ENCODE results near the gene COL11A1. TPM values are rescaled to one million over a fixed set of nuclear protein-coding genes. Genes with fewer than 3 reads are reported as not detected.
A peak's percentile ranks its signal among the peaks of the same experiment; 100 is the strongest.

COL11A1 gene
- total RNA-seq, 1 experiment from 2014 or later, result not detected

DNA sequence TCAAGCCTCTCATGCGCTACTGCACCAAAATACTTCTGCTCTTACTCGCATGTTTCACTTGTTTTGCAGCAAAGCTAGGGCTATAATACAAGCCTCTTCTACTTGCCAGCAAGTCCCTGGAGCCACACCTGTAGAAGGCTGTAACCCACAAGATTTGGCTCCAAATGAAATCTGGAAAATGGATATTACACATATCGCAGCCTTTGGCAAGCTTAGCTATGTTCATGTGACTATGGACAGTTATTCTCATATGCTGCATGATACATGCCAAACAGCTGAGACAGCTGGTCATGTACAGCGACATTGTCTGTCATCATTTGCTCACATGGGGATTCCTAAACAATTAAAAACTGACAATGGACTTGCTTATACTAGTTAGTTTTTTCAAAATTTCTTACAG, 270.3 kb downstream of the COL11A1 start:
- Histone ChIP-seq H3K9me3 (no peaks in the 10 kb centered on the region), H3K36me3 (ENCODE audit: control insufficient read depth, insufficient read depth, low read length) (no peaks in the 10 kb centered on the region), H3K27me3 (replicated peaks; ENCODE audit: control insufficient read depth, insufficient read depth, low read length) (no peaks in the 10 kb centered on the region), H3K4me3 (ENCODE audit: low read depth, low read length) (no peak overlapping the region), H3K4me1 (peaks cover 15% of the 10 kb centered on the region)
- no peak for DNase-seq
- Mint-ChIP-seq H3K27ac (ENCODE audit: unreplicated experiment) (no peak overlapping the region), H3K4me3 (ENCODE audit: unreplicated experiment) (no peak overlapping the region), H3K27me3 (ENCODE audit: insufficient read depth, unreplicated experiment) (no peaks in the 10 kb centered on the region), H3K9me3 (ENCODE audit: unreplicated experiment) (no peaks in the 10 kb centered on the region), H3K36me3 (ENCODE audit: insufficient read depth, unreplicated experiment) (no peaks in the 10 kb centered on the region), H3K4me1 (ENCODE audit: low read depth, unreplicated experiment) (peaks cover 14% of the 10 kb centered on the region)
- no TSS peak for BruUV-seq (replicated peaks)
- CTCF ChIA-PET, result no interaction called here
- POLR2A ChIA-PET, result no interaction called here
- TF ChIP-seq, protein P1, sequence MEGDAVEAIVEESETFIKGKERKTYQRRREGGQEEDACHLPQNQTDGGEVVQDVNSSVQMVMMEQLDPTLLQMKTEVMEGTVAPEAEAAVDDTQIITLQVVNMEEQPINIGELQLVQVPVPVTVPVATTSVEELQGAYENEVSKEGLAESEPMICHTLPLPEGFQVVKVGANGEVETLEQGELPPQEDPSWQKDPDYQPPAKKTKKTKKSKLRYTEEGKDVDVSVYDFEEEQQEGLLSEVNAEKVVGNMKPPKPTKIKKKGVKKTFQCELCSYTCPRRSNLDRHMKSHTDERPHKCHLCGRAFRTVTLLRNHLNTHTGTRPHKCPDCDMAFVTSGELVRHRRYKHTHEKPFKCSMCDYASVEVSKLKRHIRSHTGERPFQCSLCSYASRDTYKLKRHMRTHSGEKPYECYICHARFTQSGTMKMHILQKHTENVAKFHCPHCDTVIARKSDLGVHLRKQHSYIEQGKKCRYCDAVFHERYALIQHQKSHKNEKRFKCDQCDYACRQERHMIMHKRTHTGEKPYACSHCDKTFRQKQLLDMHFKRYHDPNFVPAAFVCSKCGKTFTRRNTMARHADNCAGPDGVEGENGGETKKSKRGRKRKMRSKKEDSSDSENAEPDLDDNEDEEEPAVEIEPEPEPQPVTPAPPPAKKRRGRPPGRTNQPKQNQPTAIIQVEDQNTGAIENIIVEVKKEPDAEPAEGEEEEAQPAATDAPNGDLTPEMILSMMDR (IDR thresholded peaks at IDR 0.05; ENCODE audit: insufficient read depth in 1 of 2, low read depth in 1 of 2, low read length in 1 of 2, severe bottlenecking in 1 of 2, unreplicated experiment in 1 of 2), result no peak
- intact Hi-C loops (cut with micrococcal nuclease; ENCODE audit: unreplicated experiment), result no loop called here

DNA sequence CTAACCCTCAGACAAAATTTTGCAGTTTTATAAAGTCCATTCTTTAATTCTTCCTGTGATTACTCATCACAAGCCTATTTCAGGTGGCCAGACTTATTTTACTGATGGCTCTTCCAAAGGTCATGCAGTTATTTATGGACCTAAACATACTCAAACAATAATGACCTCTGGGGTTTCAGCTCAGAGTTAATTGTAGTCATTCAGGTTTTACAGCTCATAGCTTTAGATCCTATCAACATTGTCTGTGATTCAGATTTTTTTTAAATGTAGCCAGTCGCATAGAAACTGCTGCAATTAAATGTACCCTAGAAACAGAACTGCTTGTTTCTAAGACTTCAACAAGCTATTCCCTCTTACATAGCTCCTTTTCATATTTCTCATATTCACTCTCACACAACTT, 270.8 kb downstream of the COL11A1 start:
- no peak overlapping the region for H3K4me3 Mint-ChIP-seq (ENCODE audit: unreplicated experiment)
- POLR2A ChIA-PET, result no interaction called here
- no peak overlapping the region for H3K4me3 ChIP-seq (ENCODE audit: low read depth, low read length)
- H3K36me3 Mint-ChIP-seq (ENCODE audit: insufficient read depth, unreplicated experiment), result no peaks in the 10 kb centered on the region
- no peaks in the 10 kb centered on the region for H3K9me3 ChIP-seq
- no peak overlapping the region for H3K27ac Mint-ChIP-seq (ENCODE audit: unreplicated experiment)
- peaks cover 14% of the 10 kb centered on the region for H3K4me1 Mint-ChIP-seq (ENCODE audit: low read depth, unreplicated experiment)
- DNase-seq, result peak in 1 of 2 experiments; percentile 12
- H3K36me3 ChIP-seq (ENCODE audit: control insufficient read depth, insufficient read depth, low read length), result no peaks in the 10 kb centered on the region
- intact Hi-C loops (cut with micrococcal nuclease; ENCODE audit: unreplicated experiment), result loop anchor here (1.0 kb wide), 1 partner anchor 21 kb away; no protein-coding TSS in a partner anchor
- H3K27me3 ChIP-seq (replicated peaks; ENCODE audit: control insufficient read depth, insufficient read depth, low read length), result no peaks in the 10 kb centered on the region
- BruUV-seq (replicated peaks), result no TSS peak
- H3K9me3 Mint-ChIP-seq (ENCODE audit: unreplicated experiment), result no peaks in the 10 kb centered on the region
- CTCF ChIA-PET, result no interaction called here
- no peaks in the 10 kb centered on the region for H3K27me3 Mint-ChIP-seq (ENCODE audit: insufficient read depth, unreplicated experiment)
- TF ChIP-seq, protein P1 (IDR thresholded peaks at IDR 0.05; ENCODE audit: insufficient read depth in 1 of 2, low read depth in 1 of 2, low read length in 1 of 2, severe bottlenecking in 1 of 2, unreplicated experiment in 1 of 2), result no peak
- peaks cover 15% of the 10 kb centered on the region for H3K4me1 ChIP-seq

DNA sequence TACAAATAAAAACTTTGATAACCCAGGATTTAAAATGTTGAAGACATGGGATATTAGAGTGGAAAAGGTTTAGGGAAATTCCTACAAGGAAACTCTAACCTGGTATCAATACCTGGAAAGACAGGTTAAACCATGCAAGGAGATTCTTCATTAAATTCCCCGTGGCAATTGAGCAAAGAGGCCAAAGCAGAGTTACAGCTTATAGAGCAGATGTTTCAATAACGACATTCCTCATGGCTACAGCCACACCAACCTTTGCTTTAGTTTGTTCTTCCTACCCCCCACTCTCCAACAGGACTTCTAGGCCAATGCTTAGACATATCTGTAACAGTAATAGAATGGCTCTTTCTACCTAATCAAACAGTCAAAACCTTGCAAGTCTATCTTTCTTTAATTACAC, 271.3 kb downstream of the COL11A1 start:
- H3K27me3 Mint-ChIP-seq (ENCODE audit: insufficient read depth, unreplicated experiment), result no peaks in the 10 kb centered on the region
- POLR2A ChIA-PET, result no interaction called here
- peaks cover 15% of the 10 kb centered on the region for H3K4me1 ChIP-seq

More for the DNA sequence above, 271.3 kb downstream of the COL11A1 start:
- BruUV-seq (replicated peaks), result no TSS peak
- Histone ChIP-seq H3K27me3 (replicated peaks; ENCODE audit: control insufficient read depth, insufficient read depth, low read length) (no peaks in the 10 kb centered on the region), H3K4me3 (ENCODE audit: low read depth, low read length) (no peak overlapping the region), H3K36me3 (ENCODE audit: control insufficient read depth, insufficient read depth, low read length) (no peaks in the 10 kb centered on the region), H3K9me3 (no peaks in the 10 kb centered on the region)
- no peaks in the 10 kb centered on the region for H3K9me3 Mint-ChIP-seq (ENCODE audit: unreplicated experiment)
- peaks cover 14% of the 10 kb centered on the region for H3K4me1 Mint-ChIP-seq (ENCODE audit: low read depth, unreplicated experiment)
- TF ChIP-seq, protein P1 (IDR thresholded peaks at IDR 0.05; ENCODE audit: insufficient read depth in 1 of 2, low read depth in 1 of 2, low read length in 1 of 2, severe bottlenecking in 1 of 2, unreplicated experiment in 1 of 2), result no peak
- peak; percentile 16 to 48 for DNase-seq
- CTCF ChIA-PET, result no interaction called here
- H3K4me3 Mint-ChIP-seq (ENCODE audit: unreplicated experiment), result no peak overlapping the region
- no peaks in the 10 kb centered on the region for H3K36me3 Mint-ChIP-seq (ENCODE audit: insufficient read depth, unreplicated experiment)
- no peak overlapping the region for H3K27ac Mint-ChIP-seq (ENCODE audit: unreplicated experiment)
- intact Hi-C loops (cut with micrococcal nuclease; ENCODE audit: unreplicated experiment), result loop anchor here (1.0 kb wide), 1 partner anchor 21 kb away; no protein-coding TSS in a partner anchor
